HG03521 (cell line): ENCODE measurements around the gene TMEM18.
"Not testable (repeated sequence)": the region's sequence is repeated elsewhere in the genome, so short reads cannot be mapped to it uniquely, and the experiment has no call there.

Experiments
- ATAC-seq: cut with Tn5 transposase; IDR thresholded peaks from one replicate; pipeline ENCODE4 v1.9.1; 2021; ENCODE audit warnings: mild to moderate bottlenecking, moderate library complexity; ENCODE audit not compliant: unreplicated experiment

TMEM18 gene

DNA sequence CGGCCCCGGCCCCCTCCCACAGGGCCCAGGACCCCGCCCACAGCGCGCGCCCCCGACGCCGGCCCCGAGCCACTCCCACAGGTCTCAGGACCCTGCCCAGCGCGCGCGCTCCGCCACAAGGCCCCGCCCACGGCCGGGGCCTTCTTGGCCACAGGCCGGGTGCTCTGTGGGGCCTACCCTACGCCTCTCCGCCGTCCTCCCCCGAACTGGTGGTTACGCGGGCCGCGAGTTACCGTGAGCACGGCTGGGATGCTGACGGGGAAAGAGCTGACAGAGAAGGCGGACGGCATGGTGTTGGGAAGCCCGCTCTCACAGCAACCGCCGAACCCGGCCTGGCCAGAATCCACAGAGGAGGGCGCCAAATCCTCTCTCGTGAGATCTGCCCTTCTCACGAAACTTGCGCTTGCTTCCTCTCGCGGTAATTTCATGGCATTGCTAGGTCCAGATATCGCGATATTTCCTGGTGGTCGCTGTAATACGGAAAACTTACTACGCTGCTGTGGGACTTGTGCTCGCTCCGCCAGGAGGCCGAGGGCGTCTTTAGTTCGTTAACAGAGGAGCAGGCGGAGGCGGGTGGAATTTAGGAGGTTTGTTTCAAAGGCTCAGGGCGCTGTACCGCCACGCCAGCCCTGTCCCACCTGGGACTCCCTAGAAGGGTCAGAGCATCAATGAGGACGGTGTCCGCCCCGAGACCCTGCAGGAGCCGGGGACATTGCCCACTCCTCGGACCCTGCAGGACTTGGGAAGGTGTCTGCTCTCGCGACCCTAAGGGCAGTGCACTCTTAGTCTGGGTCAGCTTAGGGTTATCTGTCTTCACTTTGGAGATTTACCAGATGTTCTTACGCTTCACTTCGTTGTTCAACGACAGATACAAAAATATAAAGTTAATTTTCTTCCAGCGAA lies at the start of gene TMEM18:
TMEM18 (minus strand) TSS at position 351 of the 903 bp plus-strand sequence; CDS start at position 290, 61 bp downstream.
- peak; percentile 60 for ATAC-seq

DNA sequence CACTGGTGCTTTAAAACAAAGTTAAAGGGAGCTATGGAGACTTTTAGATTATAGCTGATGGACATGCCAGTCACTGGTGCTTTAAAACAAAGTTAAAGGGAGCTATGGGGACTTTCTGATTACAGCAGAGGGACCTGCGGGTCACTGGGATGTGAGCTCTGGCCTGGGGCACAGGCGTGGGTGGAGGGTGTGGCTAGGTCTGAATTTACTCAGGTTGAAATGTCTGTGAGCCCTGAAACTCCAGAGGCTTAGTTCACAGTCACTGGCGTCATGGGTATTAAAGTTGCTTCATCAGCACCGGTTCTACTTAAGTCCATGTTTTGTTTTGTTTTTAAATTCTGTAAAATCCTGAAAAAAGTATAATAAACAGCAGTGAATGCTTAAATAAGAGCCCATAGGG lies 49.0 kb upstream of the TMEM18 start:
- ATAC-seq, result peak; percentile 59

DNA sequence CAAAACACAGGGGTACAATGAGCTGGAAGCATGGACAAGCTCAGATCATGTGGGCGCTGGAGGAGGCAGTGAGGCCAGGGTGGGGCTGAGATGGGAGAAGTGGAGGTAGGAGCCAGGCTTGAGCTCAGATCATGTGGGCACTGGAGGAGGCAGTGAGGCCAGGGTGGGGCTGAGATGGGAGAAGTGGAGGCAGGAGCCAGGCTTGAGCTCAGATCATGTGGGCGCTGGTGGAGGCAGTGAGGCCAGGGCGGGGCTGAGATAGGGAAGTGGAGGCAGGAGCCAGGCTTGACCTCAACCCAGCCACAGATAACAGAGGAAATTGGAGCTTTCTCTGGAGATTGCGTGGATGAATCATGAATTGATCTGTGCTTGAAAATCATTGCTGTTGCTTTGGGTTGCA lies 48.3 kb upstream of the TMEM18 start:
- no peak for ATAC-seq

DNA sequence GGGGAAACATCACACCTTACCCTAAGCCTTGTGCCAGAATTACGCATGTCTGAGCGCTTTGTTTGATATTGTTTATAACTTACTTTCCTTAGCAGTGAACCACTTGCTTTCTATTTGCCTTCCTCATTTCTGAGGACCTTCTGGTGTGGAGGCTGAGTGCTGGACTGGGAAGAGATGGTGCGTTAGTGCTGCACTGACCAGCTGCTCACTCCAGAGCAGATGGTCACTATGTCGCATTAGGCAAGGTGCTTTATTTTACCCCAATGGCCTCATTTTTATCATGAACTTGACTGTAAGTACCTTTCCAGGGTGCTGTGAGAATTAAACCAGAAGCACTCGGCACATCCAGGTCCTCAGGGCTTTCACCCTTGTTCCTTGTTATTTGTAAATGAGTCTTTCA lies 46.6 kb upstream of the TMEM18 start:
- ATAC-seq, result no peak

DNA sequence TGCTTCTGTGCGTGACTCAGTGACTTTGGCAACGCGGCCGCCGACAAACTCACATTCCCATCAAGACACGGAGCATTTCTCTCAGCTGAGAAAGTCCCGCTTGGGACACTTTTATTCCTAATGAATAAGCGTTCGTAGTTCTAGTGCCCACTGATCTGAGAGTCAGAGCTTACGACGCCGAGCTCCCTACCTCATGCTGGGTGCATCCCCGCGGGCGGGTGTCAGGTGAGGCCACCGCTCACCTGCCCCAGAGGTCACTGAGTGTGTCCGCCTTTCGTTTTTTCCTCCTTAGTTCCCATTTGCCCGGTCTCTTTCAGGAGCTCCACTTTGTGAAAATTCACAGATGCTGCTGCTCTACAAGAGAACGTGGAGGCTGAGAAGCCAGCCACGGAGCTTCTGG lies 43.6 kb upstream of the TMEM18 start:
- no peak for ATAC-seq

DNA sequence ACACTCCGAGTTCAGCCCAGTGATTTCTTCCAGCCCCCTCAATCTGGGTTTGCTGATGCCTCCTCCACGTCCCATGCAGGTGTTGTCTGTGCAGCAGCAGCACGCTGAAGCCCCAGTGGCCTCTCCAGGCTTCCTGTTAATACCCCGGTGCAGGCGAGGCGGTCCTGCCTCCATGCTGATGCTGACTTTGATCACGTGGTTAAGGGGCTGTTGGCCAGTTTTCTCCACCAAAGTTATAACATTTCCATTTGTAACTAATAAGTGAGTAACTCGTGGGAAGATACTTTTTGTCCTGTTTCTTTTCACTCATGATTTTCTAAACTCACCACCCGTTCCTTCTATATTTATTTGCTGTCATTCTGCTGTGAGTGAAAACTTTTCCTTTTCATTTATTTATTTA lies 42.5 kb upstream of the TMEM18 start:
- no peak for ATAC-seq

DNA sequence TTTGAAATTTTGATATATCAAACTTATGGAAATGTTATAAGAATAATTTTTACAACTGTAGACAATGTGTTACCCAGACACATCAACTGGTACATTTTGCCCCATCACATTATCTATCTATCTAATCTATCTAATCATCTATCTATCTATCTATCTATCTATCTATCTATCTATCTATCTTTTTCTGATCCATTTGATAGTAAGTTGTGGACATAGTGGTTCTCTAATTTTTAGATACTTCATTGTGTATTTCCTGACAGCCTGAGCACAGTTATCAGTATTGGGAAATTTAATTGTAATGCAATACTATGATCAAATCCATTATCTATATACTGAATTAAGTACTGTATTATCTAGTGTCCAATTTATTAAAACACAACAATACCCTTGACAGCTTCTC lies 42.0 kb upstream of the TMEM18 start:
- ATAC-seq, result no peak

DNA sequence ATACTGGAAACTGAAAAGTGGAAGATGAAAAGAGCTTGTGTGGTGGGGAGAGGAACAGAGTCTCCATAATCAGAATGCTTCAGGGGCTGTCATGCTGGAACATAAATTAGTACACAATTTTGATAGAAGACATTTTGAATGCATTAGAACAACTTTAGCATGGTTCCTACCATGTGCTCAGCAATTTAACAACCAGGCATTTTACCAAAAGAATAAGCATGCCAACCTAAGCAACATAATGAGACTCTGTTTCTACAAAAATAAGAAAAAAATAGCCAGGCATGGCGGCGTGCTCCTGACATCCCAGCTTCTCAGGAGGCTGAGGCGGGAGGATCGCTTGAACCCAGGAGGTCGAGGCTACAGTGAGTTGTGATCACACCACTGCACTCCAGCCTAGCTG lies 40.5 kb upstream of the TMEM18 start:
- no peak for ATAC-seq

DNA sequence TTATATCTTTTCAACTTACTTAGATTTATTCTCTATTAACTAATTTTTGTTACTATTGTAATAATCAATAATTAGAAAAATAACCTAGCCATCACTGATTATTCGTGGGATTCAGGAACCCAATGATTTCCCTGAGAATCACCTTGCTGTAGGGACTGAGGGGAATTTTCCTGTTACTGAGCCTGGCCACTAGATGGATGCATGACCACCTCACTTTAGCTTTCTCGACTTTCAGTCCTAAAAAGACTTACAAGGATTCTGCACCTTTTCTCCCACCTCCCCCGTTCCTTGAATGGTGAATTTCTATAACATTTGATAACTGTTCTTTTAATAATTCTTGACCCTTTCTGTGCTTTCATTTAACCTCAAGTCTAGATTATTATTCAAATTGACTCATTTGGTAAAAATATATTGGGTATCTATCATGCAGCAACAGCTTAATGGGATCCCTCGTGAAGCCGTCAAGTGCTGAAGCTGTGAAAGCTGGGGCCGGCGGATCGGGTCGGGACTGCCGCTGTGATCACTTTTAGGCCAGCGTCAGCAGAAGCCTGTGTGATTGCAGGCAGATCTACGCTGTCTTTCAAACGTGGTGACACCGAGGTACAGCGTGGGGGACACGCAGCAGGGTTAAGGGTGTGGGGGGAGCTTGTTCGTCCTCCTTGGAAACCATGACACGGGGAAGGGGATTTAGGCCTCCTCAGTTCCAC lies 38.8 kb upstream of the TMEM18 start:
- no peak for ATAC-seq

DNA sequence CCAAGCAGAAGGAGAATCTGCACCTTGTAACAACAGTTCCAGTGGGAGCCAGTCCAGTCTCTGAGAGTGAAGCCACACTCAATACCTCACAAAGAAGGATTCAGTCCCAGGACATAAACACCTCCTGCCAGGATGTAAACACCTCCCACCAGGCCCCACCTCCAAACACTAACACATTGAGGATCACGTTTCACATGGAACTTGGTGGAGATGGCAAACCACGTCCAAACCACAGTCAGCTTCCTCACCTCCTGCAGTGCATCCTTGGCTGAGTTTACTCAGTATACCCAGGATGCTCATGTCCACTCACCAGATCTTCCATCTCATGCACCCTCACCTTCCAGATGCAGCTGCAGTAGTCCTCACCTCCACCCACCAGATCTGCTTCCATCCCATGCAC lies 37.8 kb upstream of the TMEM18 start:
- ATAC-seq, result no peak

DNA sequence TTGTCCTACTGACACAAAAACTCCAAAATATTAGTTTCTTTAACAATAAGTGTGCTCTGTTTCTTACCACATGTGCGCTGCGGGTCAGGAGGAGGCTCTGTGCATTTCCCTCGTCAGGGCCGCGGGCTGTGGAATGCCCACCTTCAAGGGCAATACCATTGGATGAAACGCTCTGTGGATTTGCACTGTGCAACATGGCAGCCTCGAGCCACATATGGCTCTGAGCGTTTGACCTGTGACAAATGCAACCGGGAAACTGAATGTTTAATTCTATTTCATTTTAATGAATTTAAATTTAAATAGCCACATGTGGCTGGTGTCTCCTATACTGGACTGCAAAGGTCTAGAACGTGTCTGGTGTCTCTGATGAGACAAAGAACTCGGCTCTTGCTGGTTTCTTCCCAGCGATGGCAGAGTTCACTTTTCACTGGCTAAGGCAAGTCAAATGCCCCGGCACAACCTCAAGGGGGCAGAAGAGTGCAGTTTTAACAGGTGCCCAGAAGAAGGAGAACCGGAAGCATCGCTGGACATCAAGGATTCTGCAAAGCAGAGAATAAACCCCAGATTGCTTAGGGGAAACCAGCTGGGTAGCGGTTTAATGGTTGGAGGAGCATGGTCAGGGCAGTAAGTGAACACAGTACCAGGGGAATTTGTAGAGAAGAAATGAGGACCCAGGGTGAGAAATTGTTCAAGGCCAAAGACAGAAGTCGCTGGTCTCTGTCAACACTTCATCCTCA lies 37.0 kb upstream of the TMEM18 start:
- peak; percentile 83 for ATAC-seq

DNA sequence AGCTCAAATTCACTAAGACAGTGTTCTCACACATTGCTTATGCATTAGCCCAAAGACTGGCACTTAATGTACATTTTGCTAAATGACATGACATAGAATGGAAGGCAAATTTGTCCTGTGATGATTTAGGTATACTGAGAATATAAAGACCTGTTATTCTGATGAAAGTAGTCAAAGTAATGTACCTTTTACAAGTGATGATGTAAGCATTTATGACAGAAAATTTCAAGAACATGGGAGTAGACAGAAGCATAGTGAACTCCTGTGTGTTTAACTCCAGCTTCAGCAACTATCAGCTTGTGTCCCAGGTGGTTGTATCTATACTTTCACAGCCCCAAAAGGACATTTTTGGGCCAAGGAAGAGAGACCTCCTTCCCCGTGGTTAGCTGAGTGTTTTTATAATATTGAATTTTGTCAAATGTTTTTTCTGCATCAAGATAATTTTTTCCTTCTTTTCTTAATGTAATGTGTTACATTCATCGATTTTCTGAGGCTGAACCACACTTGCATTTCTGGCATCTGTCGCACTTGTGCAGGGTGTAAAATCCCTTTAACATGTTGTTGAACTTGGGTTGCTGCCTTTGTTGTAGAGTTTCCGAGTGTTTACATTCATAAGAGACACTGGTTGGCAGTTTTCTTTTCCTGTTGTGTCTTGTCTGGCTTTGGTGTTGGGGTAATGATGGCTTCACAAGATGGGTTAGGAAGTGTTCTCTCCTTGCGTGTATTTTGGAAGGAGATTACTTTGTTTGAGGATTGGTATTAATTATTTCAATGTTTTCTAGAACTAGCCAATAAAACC lies 33.9 kb upstream of the TMEM18 start:
- ATAC-seq, result no peak

DNA sequence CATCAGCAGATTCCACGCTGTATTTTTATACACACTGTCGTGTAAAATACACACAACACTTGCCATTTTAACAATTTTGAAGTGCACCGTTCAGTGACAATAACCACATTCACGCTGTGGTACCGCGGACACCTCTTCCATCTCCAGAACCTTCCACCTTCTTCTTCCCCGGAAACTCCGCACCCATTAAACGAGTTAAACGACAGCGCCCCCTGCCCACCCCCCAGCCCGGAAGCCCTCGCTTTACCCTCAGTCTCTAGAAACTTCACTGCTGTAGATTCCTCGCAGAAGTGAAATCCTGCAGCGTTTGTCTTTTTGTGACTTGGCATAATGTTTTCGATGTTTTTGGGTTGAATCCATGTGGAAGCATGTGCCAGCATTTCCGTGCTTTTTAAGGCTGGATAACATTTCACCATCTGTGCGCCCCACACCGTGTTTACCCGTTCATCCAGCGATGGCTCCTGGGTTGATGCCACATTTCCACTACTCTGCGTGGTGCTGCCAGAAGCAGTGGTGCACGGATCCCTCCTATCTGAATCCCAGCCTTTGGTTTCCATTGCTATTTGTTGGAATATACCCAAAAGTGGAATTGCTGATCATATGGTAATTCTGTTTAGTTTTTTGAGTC lies 32.0 kb upstream of the TMEM18 start:
- no peak for ATAC-seq

DNA sequence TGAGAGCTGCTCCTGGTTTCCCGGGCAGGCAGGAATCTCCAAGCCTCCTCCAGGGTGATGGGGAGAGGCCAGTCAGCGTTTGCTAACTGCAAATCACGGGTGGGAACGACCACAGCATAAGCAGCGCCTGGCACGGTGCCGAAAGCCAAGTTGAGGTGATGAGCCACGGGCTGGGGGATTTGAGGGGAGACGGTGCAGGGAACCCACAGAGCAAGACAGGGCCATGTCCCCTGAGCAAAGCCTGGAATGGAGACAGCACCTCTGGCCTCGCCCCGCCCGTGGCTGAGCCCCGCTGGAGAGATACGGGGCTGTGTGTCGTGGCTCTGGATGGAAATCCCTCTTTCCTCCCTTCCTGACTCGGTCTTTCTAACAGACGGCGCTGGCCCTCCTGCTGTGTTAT lies 31.5 kb upstream of the TMEM18 start:
- no peak for ATAC-seq

DNA sequence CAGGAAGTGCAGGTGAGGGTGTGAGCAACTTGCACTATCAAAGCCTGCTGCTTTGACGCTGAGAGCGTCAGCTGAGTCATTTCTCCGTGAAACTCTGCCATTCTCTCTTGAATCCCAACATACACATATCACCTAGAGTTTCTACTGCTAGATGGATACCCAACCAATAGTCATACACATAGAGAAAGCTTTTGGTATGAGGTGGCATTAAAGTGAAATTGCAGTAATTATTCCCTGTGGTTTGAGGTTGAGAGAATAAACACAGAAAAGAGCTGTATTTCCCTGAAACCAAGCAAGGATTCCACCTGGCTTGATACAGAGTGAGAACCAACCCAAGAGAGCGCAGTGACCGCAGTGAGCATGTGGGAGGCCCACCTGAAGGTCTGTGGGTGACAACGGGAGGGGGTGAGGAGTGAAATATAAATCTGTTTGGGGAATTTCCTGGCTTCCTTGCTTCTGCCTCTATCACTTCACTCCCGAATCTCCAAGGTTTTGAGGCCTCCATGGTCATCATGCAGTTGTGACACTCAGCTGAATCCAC lies 28.8 kb upstream of the TMEM18 start:
- ATAC-seq, result peak; percentile 93

DNA sequence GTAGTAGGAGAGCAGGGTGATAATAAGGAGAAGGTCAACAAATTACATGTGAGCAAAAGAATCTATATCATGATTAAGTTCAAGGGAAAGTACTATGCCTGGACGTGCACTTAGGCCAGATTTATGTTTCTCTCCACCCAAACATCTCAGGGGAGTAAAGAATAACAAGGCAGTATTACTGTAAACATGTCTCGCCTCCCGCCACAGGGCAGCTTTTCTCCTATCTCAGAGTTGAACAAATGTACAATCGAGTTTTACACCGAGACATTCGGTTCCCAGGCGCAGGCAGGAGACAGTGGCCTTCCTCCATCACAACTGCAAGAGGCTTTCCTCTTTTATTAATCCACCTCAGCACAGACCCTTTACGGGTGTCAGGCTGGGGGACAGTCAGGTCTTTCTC lies 25.6 kb upstream of the TMEM18 start:
- not testable (repeated sequence) for ATAC-seq

DNA sequence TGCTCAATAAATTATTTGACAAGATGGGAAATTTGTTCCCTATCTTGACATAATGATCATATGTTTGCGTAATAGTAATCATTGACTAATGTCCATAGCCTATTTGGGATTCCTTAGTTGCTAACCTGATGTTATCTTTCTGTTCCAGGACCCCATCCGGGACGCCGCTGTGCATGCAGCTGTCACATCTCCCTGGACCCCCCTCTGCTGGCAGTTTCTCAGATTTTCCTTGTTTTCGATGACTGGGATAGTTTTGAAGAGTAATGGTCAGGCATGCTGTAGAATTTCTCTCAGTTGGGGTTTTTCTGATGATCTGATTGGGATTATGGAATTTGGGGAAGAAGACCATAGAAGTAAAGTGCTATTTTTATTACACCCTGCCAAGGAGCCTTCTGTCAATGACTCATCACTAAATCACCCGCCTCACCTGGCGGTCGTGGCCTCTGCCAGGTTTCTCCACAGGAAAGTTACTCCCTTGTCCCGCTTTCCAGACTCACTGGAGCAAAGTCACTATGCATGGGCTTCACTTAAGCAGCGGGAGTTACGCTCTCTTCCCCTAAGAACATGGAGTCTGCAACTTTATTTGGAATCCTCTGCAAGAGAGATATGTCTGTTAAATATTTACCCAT lies 19.9 kb upstream of the TMEM18 start:
- no peak for ATAC-seq

DNA sequence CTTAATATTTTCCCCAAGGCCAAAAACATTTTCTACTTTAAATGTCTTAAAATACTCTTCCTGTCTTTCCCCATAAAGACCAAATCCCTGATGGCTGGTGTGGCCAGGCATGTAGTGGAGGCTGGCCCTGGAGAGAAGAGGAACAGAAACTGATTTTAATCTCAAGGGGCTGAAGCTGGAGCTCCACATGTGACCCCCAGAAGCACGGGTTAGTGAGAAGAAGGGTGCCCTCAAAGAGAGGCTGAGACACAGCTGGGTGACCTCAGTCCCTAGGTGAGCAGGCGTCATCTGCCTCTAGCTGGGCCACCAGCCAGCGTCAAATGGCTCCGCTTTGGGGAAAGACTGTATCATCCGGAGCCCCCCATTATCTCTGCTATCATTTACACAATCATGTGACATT lies 19.3 kb upstream of the TMEM18 start:
- peak; percentile 87 for ATAC-seq

DNA sequence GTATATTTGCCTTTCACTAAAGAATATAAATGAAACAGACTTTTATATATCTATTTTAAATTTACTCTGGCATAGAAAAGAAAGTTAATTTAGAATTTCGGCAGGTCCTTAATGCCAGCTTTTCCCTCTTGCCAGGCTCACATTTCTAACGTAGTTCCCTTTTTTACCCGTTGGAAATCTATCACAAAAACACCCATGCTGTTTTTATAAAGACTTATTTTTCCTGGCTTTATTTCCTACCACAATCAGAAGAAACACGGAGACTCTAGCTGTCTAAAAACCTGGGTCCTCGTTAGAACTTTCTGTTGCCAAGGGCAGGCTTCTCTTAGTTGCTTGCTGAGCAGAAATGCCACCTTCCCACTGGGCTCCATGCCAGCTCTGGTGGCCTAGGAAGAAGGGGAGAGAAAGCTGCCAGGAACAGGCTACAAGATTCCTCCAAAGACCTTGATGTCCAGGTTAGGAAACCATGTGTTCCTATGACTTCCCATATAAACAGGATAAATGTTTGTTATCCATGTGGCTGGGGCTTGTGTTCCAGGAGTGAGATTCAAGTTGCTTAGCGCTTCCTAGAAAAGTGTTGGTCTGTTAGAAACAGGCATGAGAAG lies 17.8 kb upstream of the TMEM18 start:
- ATAC-seq, result no peak
